Measurements from ENCODE around the gene HDAC4. TPM values are rescaled to one million over a fixed set of nuclear protein-coding genes. Genes with fewer than 3 reads are reported as not detected.

Gene HDAC4
- total RNA-seq, 6 donors from 2014 or later: 16.1 to 108 (median 45.0) TPM

GRCh38 chr2:239196474-239197021 lies 204.3 kb downstream of the HDAC4 start:
- 90 to 95% methylated on average over 12 to 17 of the region's 17 CpGs for WGBS, 2 donors
- H3K4me3 ChIP-seq: no peak overlapping the region
- no peak for ATAC-seq (ENCODE audit: low FRiP score in 2 of 2)

GRCh38 chr2:239195992-239196391 lies 204.8 kb downstream of the HDAC4 start:
- WGBS, 2 donors: 87 to 90% methylated on average over 4 of the region's 4 CpGs
- Histone ChIP-seq H3K36me3 (peaks cover 0 to 22% (median 11%) of the 10 kb centered on the region in 4 donors), H3K4me3 (no peak overlapping the region), H3K27ac (no peak overlapping the region), H3K4me1 (peaks cover 0 to 6% (median 5%) of the 10 kb centered on the region in 4 donors), H3K9me3 (no peaks in the 10 kb centered on the region), H3K27me3 (no peaks in the 10 kb centered on the region)
- TF ChIP-seq, protein P1, sequence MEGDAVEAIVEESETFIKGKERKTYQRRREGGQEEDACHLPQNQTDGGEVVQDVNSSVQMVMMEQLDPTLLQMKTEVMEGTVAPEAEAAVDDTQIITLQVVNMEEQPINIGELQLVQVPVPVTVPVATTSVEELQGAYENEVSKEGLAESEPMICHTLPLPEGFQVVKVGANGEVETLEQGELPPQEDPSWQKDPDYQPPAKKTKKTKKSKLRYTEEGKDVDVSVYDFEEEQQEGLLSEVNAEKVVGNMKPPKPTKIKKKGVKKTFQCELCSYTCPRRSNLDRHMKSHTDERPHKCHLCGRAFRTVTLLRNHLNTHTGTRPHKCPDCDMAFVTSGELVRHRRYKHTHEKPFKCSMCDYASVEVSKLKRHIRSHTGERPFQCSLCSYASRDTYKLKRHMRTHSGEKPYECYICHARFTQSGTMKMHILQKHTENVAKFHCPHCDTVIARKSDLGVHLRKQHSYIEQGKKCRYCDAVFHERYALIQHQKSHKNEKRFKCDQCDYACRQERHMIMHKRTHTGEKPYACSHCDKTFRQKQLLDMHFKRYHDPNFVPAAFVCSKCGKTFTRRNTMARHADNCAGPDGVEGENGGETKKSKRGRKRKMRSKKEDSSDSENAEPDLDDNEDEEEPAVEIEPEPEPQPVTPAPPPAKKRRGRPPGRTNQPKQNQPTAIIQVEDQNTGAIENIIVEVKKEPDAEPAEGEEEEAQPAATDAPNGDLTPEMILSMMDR (IDR thresholded peaks at IDR 0.05): no peak
- TF ChIP-seq EP300 (IDR thresholded peaks at IDR 0.05): no peak
- TF ChIP-seq POLR2AphosphoS5 (IDR thresholded peaks at IDR 0.05): no peak
- TF ChIP-seq POLR2A (IDR thresholded peaks at IDR 0.05): no peak
- DNase-seq (no peak), ATAC-seq (ENCODE audit: low FRiP score in 2 of 2) (no peak)

More at GRCh38 chr2:239196474-239197021, 204.3 kb downstream of the HDAC4 start:
- peaks cover 0 to 22% (median 11%) of the 10 kb centered on the region in 4 donors for H3K36me3 ChIP-seq
- no peak for TF ChIP-seq POLR2AphosphoS5 (IDR thresholded peaks at IDR 0.05)
- TF ChIP-seq POLR2A (IDR thresholded peaks at IDR 0.05): no peak
- TF ChIP-seq, protein P1 (IDR thresholded peaks at IDR 0.05): no peak
- TF ChIP-seq EP300 (IDR thresholded peaks at IDR 0.05): no peak
- H3K4me1 ChIP-seq: peaks cover 0 to 6% (median 5%) of the 10 kb centered on the region in 4 donors
- peak; percentile 11 to 44 for DNase-seq
- no peak overlapping the region for H3K27ac ChIP-seq
- H3K27me3 ChIP-seq: no peaks in the 10 kb centered on the region
- no peaks in the 10 kb centered on the region for H3K9me3 ChIP-seq

DNA sequence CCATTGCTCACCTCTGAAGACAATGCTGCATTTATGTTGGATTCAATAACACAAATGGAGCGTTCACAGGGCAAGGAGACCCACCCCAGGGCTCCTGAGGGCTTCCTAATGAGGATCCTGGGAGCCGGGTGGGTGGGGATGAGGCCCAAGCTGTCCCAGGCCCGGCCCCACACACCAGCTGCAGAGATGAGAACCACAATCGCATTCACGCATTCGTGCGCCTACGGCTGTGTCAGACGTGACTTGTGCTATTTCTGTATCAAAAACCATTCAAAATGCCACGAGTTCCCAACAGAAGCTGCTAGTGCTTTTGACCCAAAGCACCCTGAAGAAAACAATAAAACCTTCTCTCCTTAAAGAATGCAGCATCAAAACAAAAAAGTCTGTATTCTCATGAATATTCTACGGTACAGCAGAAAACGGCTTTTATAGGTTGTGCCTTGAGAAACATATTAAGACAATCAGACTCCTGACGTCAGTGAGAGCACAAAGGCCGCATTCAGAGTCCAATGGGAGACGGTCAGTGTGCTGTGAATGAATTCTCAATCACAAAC lies 205.4 kb downstream of the HDAC4 start:
- Histone ChIP-seq H3K4me1 (peaks cover 0 to 6% (median 5%) of the 10 kb centered on the region in 4 donors), H3K4me3 (no peak overlapping the region), H3K27me3 (no peaks in the 10 kb centered on the region), H3K36me3 (peaks cover 0 to 22% (median 12%) of the 10 kb centered on the region in 4 donors), H3K9me3 (no peaks in the 10 kb centered on the region), H3K27ac (no peak overlapping the region)
- 92% methylated on average over 14 to 15 of the region's 15 CpGs for WGBS, 2 donors
- DNase-seq (peak in 1 of 2 donors; percentile 9), ATAC-seq (ENCODE audit: low FRiP score in 2 of 2) (no peak)
- TF ChIP-seq, protein P1 (IDR thresholded peaks at IDR 0.05): no peak
- TF ChIP-seq POLR2A (IDR thresholded peaks at IDR 0.05): no peak
- no peak for TF ChIP-seq POLR2AphosphoS5 (IDR thresholded peaks at IDR 0.05)
- TF ChIP-seq EP300 (IDR thresholded peaks at IDR 0.05): no peak

DNA sequence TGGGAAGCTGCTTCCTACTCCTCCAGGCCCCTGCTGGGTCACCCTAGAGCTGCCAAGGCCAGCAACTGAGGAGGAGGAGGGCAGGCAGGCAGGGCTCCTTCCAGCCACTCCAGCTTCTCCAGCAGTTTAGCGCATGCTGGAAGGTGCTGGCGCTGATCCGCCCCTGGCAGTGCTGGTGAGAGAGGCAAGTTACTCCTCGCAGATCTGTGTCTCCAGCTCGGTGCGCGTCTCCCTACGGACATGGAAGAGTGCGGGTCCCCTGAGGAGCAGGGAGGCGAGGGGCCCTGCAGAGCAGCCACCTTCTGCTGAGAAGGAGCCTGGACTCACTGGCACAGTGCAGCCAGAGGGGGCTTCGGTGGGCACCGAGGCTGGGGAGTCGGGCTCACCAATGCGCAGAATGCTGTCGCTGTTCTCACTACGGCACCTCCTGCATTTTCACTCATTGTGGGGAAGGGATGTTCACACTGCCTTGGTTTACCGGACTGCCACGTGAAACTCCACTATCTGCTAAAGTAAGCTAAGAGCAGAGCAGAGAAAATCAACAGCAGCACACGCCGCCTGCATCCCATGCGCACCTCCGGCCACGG lies 206.0 kb downstream of the HDAC4 start:
- H3K9me3 ChIP-seq: no peaks in the 10 kb centered on the region
- TF ChIP-seq POLR2A (IDR thresholded peaks at IDR 0.05) (no peak), POLR2AphosphoS5 (IDR thresholded peaks at IDR 0.05) (no peak), EP300 (IDR thresholded peaks at IDR 0.05) (no peak)
- TF ChIP-seq, protein P1 (IDR thresholded peaks at IDR 0.05): no peak
- no peak for ATAC-seq (ENCODE audit: low FRiP score in 2 of 2)
- WGBS, 2 donors: 94 to 95% methylated on average over 14 to 23 of the region's 23 CpGs
- H3K36me3 ChIP-seq: peaks cover 0 to 24% (median 12%) of the 10 kb centered on the region in 4 donors
- no peak overlapping the region for H3K4me3 ChIP-seq
- DNase-seq: peak; percentile 15 to 55
- peaks cover 0 to 6% (median 5%) of the 10 kb centered on the region in 4 donors for H3K4me1 ChIP-seq
- H3K27ac ChIP-seq: no peak overlapping the region
- no peaks in the 10 kb centered on the region for H3K27me3 ChIP-seq
